HUES48 (cell line): Measurements from ENCODE around the gene TMIE.

Experiments used
- H3K27ac ChIP-seq: one replicate; pipeline ENCODE4 v1.7.0; 2013; ENCODE audit warnings: low read depth, low read length, inconsistent platforms
- H3K27me3 ChIP-seq: 2 replicates; pipeline ENCODE4 v1.6.1; 2013; ENCODE audit warnings: mild to moderate bottlenecking, low read length; ENCODE audit not compliant: control insufficient read depth, insufficient read depth
- H3K36me3 ChIP-seq: 2 replicates; pipeline ENCODE4 v1.6.1; 2013; ENCODE audit warnings: low read length; ENCODE audit not compliant: control insufficient read depth, insufficient read depth
- H3K4me1 ChIP-seq: 2 replicates; pipeline ENCODE4 v1.6.1; 2013; ENCODE audit warnings: mild to moderate bottlenecking, low read length; ENCODE audit not compliant: control insufficient read depth, insufficient read depth
- H3K4me3 ChIP-seq: 2 replicates; pipeline ENCODE4 v1.5.1; 2013; ENCODE audit warnings: mild to moderate bottlenecking, low read depth, low read length
- H3K9ac ChIP-seq: 2 replicates; pipeline ENCODE4 v1.6.1; 2013; ENCODE audit warnings: mild to moderate bottlenecking, low read depth, low read length, moderate library complexity
- H3K9me3 ChIP-seq: 2 replicates; pipeline ENCODE4 v1.6.1; 2013; ENCODE audit warnings: low read length; ENCODE audit not compliant: control insufficient read depth, insufficient read depth

The TMIE gene

GRCh38 chr3:46679681-46680080, 21.5 kb upstream of the TMIE start:
- no peaks in the 10 kb centered on the region for H3K9me3 ChIP-seq
- H3K4me1 ChIP-seq, result no peaks in the 10 kb centered on the region
- H3K9ac ChIP-seq, result no peak overlapping the region
- no peak overlapping the region for H3K27ac ChIP-seq
- H3K27me3 ChIP-seq, result no peaks in the 10 kb centered on the region
- H3K4me3 ChIP-seq, result no peak overlapping the region
- H3K36me3 ChIP-seq, result no peaks in the 10 kb centered on the region

DNA sequence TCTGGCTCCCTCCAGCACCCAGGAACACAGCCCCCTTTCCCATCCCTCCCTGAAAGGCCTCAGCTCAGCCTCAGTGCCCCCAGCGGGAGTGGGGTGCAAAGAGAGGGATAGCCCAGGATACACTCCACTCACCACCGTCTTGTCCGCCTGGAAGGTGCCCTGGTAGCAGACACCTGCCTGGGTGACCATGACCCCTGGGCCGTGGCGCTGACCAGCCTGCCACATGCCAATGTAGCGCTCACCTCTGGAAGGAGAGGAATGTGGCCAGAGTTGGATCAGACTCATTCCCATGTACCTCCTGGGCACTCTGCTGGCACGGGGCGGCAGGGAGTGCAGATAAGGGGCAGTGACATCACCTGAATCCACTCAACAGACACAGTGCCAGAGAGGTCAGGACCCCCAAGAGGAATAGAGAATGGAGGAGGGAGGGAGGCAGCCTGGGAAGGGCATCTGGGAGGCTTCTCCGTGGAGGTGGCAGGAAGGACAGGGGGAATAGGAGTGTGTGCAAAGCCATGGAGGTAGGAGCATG, 20.8 kb upstream of the TMIE start:
- H3K27ac ChIP-seq, result no peak overlapping the region
- H3K9ac ChIP-seq, result no peak overlapping the region
- H3K9me3 ChIP-seq, result no peaks in the 10 kb centered on the region
- no peaks in the 10 kb centered on the region for H3K4me1 ChIP-seq
- no peaks in the 10 kb centered on the region for H3K36me3 ChIP-seq
- H3K4me3 ChIP-seq, result no peak overlapping the region
- no peaks in the 10 kb centered on the region for H3K27me3 ChIP-seq

- H3K27ac ChIP-seq, result no peak overlapping the region
- H3K9ac ChIP-seq, result no peak overlapping the region
- no peaks in the 10 kb centered on the region for H3K4me1 ChIP-seq
- H3K27me3 ChIP-seq, result no peaks in the 10 kb centered on the region
- no peak overlapping the region for H3K4me3 ChIP-seq
- H3K36me3 ChIP-seq, result no peaks in the 10 kb centered on the region
- H3K9me3 ChIP-seq, result no peaks in the 10 kb centered on the region
Measured at GRCh38 chr3:46681387-46681786, 19.8 kb upstream of the TMIE start.

DNA sequence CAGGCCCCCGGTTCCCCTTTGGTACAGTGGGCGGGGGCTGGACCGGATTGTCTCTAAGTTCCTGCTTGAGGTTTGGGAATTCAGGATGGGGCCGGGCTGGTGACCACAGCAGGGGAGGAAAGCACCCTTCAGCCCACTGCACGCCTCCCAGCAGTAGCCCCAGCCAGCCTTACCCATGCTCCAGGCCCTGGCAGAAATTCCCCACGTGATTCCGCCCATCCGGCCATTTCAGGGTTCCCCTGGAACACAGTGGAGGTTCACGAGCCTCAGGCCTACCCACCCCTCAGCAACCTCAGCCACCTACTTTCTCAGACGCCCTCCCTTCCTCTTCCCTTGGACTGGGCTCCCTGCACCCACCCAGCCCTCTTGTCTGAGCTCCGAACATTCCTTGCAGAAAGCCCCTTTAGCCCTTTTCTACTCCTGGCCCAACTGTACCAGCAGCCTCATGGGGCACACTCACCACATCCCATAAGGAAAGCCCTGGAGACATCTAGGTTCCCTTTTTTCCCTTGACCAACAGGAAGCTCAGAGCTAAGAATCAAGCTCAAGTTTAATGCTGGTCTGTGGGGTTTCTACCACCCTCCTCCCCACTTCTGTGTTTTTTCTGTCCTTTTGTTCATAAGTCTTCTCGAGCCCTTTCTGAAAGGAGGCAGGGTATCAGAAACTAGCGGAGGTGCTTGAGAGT, 19.2 kb upstream of the TMIE start:
- no peaks in the 10 kb centered on the region for H3K36me3 ChIP-seq
- no peaks in the 10 kb centered on the region for H3K27me3 ChIP-seq
- no peaks in the 10 kb centered on the region for H3K9me3 ChIP-seq
- no peak overlapping the region for H3K27ac ChIP-seq
- H3K4me3 ChIP-seq, result no peak overlapping the region
- H3K9ac ChIP-seq, result no peak overlapping the region
- H3K4me1 ChIP-seq, result no peaks in the 10 kb centered on the region

- no peaks in the 10 kb centered on the region for H3K27me3 ChIP-seq
Measured at GRCh38 chr3:46682974-46683373, 18.2 kb upstream of the TMIE start.

DNA sequence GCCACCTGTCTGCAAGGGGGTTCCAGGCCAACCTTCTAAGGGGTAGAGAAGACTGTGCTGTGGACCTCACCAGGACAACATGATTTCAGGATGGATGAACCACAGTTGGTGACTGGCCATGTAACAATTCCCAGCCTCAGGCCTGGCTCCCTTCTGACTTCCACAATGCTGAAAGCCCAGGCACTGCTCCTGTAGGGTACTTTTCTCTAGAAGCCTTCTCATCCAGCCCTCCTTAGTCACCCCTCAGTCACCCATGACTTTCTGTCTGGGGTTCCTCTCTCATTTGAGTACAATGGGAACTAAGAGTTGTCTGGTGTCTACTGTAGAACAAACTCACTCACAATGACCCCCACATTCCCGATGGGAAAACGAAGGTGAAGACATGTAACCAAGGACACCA, 16.3 kb upstream of the TMIE start:
- Histone ChIP-seq H3K9ac (no peak overlapping the region), H3K36me3 (no peaks in the 10 kb centered on the region), H3K27me3 (no peaks in the 10 kb centered on the region), H3K27ac (no peak overlapping the region), H3K4me1 (no peaks in the 10 kb centered on the region), H3K9me3 (no peaks in the 10 kb centered on the region), H3K4me3 (no peak overlapping the region)

More at GRCh38 chr3:46682974-46683373, 18.2 kb upstream of the TMIE start:
- Histone ChIP-seq H3K27ac (no peak overlapping the region), H3K4me3 (no peak overlapping the region), H3K4me1 (no peaks in the 10 kb centered on the region), H3K9ac (no peak overlapping the region), H3K9me3 (no peaks in the 10 kb centered on the region), H3K36me3 (no peaks in the 10 kb centered on the region)

GRCh38 chr3:46685446-46685845, 15.7 kb upstream of the TMIE start:
- no peaks in the 10 kb centered on the region for H3K4me1 ChIP-seq
- no peak overlapping the region for H3K27ac ChIP-seq
- no peaks in the 10 kb centered on the region for H3K27me3 ChIP-seq
- no peak overlapping the region for H3K4me3 ChIP-seq
- H3K36me3 ChIP-seq, result no peaks in the 10 kb centered on the region
- no peaks in the 10 kb centered on the region for H3K9me3 ChIP-seq
- H3K9ac ChIP-seq, result no peak overlapping the region

DNA sequence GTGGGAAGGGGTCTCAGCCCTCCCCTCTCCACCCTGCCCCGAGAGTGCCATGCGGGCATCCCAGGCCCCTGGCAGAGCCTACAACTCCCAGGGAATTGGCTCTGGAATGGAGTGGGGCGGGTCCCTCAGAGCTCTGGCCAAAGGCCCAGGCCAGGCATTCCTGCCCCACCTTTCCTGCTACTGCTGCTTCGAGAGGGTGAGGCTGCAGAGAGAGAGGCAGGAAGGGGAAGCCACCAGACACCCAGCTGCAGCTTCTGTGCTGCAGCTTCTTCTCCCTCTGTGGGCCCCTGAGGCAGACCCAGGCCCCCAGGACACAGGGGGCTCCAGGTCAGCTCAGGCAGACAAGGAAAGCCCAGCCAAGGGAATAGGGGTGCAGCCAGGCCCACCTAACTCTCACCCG, 10.4 kb upstream of the TMIE start:
- H3K36me3 ChIP-seq, result no peaks in the 10 kb centered on the region
- H3K27ac ChIP-seq, result no peak overlapping the region
- H3K9me3 ChIP-seq, result no peaks in the 10 kb centered on the region
- H3K9ac ChIP-seq, result no peak overlapping the region
- peaks cover 33% of the 10 kb centered on the region for H3K27me3 ChIP-seq
- no peak overlapping the region for H3K4me3 ChIP-seq
- peaks cover 7% of the 10 kb centered on the region for H3K4me1 ChIP-seq

- H3K27ac ChIP-seq, result no peak overlapping the region
- H3K9ac ChIP-seq, result no peak overlapping the region
- H3K9me3 ChIP-seq, result no peaks in the 10 kb centered on the region
- peak overlapping the region; percentile 59 for H3K4me3 ChIP-seq
- no peaks in the 10 kb centered on the region for H3K36me3 ChIP-seq
- peaks cover 33% of the 10 kb centered on the region for H3K27me3 ChIP-seq
- peaks cover 7% of the 10 kb centered on the region for H3K4me1 ChIP-seq
Measured at GRCh38 chr3:46692566-46692990, 8.6 kb upstream of the TMIE start.

- Histone ChIP-seq H3K9ac (no peak within 1 kb of the TSS), H3K4me3 (peak within 1 kb of the TSS; percentile 59), H3K4me1 (peaks cover 7% of the 10 kb centered on the region), H3K9me3 (no peaks in the 10 kb centered on the region), H3K27ac (no peak within 1 kb of the TSS), H3K27me3 (peaks cover 33% of the 10 kb centered on the region), H3K36me3 (no peaks in the 10 kb centered on the region)
Measured at GRCh38 chr3:46693038-46693891, 7.9 kb upstream of the TMIE start, which contains the start of gene ALS2CL. ALS2CL (minus strand) TSS chr3:46693679; CDS start chr3:46689440, 4,239 bp downstream.

GRCh38 chr3:46693892-46694226, 7.3 kb upstream of the TMIE start:
- Histone ChIP-seq H3K9ac (no peak overlapping the region), H3K36me3 (no peaks in the 10 kb centered on the region), H3K4me1 (peaks cover 7% of the 10 kb centered on the region), H3K9me3 (no peaks in the 10 kb centered on the region), H3K27ac (no peak overlapping the region), H3K4me3 (peak overlapping the region; percentile 45; the same call in 1 of the 2 replicates), H3K27me3 (peaks cover 33% of the 10 kb centered on the region)
